Endothelial cell of hepatic sinusoid (primary cell): ENCODE data around the gene TEX22.

ENCODE experiments used
- in situ Hi-C: cut with HindIII; loops from 2 replicates; pipeline ENCODE4 v1.10.0; 2017; ENCODE audit warnings: low sequenced_read_pairs

TEX22 gene

DNA sequence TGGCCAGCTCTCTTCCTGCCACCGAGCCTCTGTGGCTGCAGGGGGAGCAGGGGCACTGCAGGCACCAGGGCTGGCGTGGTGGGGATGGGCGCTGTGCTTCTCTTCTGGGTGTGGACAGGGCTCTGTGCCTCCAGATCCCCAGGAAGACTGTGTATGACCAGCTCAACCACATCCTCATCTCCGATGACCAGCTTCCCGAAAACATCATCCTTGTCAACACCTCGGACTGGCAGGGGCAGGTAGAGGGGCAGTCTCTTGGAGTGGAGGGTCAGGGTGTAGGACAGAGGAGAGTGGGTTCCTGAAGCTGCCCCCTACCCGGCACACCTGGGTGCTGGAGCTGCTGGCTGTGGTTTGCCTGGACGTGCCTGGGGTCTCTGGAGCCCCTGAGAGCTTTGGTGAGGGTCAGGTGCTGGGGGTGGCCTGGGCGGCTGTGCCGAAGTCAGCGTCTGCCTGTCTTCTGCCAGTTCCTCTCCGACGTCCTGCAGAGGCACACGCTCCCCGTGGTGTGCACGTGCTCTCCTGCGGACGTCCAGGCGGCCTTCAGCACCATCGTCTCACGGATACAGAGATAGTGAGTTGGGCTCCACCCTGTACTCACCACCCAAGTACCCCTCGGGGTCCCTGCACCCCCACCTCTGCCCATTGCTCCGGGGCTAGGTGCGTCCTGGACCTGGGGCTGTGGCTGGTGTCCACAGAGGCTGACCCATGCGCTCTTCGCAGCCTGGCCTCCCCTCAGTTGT lies 15.8 kb upstream of the TEX22 start:
- in situ Hi-C loops = no loop called here

DNA sequence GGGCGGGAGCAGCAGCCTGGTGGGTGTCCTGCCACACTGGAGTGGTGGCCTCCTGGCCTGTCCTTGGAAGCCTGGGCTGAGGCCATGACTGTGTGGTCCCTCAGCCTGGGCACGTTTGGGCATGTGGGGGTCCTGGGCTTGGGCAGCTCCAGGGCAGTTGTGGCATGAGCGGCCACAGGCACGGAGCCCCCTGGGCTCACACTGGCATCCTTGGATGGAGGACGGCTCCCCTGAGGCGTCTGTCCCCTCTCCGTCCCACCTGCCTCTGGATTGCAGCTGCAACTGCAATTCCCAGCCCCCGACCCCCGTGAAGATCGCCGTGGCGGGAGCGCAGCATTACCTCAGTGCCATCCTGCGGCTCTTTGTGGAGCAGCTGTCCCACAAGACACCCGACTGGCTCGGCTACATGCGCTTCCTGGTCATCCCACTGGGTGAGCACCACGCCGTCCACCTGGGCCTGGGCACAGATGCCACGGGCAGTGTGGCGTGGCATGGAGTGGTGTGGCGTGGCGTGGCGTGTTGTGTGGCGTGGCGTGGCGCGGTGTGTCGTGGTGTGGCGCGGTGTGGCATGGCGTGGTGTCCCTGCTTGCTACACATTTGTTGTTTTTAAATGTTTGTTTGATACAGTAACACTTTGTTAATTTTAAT lies 15.1 kb upstream of the TEX22 start:
- in situ Hi-C loops = no loop called here

DNA sequence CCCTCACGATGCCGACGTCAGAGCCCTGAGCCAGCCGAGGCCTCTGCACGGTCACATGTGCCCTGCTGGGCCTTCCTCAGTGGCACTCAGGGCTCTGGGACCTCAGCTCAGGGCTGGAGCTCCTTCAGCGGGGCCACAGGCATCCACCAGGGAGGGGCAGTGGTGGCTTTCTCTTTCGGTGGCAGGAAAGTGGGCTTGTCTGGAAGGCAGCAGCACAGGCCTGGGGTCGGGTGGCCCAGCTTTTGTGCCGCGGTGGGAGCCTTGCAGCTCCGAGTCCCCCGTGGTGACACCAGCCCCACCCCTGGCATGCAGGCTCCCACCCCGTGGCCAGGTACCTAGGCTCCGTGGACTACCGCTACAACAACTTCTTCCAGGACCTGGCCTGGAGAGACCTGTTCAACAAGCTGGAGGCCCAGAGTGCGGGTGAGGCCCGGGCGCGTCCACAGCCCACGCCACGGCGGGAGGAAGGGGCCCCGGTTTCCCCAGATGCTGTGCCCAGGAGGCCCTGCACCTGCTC lies 14.2 kb upstream of the TEX22 start:
- in situ Hi-C loops = no loop called here

DNA sequence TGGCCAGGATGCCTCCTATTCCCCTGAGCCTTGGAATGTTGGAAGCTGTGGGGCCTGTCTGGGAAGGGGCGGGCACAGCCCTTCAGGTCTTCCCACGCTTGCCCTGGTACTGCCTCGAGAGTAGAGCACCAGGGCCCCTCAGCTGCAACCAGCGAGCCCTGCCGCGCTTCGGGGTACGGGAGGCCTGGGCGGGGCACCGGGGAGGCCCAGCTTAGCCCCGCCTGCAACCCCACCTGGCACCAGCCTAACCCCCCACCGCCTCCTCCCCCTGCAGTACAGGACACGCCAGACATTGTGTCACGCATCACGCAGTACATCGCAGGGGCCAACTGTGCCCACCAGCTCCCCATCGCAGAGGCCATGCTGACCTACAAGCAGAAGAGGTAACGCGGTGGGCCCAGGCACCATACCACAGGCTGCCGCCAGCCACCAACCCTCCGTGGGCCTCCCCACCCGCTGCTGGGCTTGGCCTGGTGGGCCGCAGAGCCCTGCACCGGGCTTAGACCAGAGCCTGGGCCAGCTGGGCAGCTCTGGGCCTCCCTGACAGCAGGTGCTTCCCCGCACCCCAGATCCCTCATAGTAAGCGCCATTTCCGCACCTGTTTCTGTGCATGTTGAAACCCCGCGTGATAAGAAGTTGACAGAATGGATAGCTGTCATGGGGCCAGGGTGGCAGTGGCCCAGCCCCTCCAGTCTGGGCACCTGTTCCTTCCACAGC lies 13.6 kb upstream of the TEX22 start:
- in situ Hi-C loops = no loop called here

DNA sequence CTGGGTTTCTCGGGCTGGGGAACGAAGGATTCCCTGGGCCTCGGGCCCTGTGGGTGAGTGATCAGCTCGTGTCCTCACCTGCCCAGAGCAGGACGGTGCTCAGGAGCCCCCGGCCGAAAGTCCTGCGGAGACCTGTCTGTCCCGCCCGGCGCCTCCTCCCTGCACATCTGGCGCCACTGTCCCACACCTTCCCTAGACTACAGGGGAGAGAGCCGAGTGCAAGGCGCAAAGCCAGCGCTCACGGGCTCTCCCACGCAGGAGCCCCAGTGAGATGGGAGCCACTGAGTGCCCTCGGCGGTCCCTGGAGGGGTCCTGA lies 13.1 kb upstream of the TEX22 start:
- in situ Hi-C loops = no loop called here

DNA sequence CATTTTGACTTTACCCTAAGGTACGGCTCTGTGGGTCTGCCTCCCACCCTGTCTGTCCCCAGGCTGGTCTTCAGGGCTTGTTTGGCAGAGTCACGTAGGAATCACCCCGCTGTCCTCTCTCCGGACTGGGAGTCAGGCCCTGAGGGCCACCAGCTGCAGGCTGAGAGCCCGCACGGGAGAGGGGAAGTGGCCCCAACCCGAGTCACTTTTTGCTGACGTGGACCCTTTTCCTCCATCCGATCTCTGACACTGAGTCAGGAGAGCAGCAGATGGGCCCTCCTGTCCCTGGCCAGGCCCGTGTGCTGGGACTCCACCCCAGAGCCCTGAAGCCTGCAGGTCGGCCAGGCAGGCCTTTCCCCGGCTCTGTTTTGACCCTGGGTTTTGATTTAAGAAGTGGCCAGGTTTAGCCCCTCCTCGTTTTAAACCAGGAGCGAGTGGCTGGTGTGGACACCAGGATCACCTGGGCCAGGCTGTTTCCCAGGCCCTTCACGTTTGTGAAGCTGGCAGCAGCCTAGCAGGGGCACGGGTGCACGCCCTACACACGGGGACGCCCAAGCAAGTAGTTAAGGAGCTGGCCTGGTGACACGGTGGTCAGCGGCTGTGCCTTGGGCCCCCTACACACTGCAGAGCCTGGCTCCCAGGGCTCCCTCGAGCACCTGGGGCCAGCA lies 12.5 kb upstream of the TEX22 start:
- in situ Hi-C loops = no loop called here

DNA sequence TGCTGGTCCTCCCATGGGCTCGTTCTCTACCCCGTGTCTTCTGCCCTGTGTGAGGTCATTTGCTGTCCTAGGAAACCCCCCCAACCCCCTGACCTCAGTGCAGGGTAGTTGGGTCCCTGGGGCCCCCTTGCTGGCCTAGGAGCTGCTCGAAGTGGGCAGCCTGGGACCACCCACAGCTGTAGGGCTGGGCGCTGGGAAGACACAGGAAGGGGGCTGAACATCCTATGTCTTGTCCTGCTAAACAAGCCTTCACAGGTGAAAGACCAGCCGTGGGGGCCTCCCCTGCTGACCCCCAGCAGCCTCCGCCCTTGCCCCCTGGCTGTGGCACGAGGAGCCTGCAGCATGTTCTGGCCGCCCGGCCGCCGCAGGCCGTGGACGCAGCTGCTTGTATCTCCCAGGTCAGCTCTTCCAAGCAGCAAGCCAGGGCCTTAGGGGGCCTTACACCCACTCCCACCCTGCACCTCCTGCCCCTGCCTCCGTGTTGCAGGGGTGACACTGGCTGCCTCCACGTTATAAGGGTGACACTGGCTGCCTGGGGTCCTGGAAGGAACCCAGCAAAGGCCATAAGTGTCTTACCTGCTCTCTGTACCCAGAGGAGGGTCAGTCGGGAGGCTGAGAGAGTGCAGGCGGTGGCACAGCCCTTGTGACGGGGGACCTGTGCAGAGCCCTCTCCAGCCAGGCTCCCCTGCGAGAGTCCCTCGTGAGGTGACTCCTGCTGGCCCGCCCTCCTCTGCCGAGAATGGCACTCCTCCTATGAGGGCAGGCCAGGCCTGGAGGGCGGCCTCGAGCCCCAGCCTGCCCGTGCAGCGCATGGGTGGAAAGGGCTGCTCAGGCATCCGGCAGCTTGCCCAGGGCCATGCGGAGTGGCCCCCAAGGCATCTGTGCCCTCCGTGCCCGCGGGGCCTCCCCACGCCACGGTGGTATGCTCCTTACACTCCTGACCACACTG lies 11.5 kb upstream of the TEX22 start:
- in situ Hi-C loops = no loop called here

DNA sequence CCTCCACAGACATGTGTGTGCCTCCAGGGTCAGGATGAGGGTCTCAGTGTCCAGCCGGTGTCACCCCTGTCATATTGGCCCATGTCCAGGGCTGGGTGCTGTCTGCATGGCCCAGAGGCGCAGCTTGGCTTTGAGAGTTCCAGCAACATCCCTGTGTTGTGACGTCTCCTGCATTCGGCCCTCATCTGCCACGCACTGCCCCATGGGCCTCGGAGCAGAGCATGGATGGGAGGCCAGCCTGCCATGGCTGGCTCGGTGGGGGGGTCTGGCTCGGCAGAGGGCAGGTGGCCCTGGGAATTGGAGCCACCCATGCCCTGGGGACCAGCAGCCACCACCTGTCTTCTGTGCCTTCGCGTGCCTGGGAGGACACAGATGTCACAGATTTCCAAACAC lies 10.8 kb upstream of the TEX22 start:
- in situ Hi-C loops = no loop called here

DNA sequence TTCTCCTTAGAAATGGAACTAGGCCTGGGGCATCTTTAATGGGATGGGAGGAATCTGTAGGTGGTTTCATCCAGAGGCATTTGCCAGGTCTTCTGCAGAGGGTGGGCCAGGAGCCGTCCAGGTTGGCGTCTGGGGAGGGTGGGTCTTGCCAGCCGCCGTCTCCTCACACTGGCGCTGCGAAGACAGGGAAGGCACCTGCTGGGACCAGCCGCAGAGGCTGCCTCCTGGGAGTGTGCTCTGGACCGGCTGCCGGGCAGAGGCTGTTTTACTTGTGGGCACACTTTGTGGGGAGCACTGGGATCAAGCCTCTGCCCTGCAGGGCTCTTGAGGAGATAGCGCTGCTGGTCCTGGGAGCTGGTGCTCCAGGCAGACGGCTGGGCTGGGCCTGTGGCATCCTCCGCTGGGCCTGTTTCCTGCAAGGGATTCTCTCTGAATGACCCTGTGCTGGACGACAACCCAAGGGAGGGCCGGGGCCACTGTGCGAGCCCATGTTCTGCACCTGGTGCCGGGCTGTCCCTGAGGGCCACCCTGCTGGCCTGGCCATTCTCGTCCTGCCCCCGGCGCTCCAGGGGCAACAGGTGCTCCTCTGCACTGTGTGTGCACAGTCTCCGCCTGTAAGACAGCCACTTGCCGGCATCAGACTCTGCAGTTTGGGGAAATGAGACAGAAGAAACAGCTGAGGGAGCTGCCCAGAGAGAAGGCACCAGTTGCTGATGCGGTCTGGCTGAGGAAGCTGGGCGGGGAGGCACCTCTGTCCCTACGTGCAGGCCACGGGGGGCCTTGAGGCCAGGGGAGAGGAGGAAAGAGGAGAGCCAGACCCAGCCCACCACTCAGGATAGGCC lies 10.0 kb upstream of the TEX22 start:
- in situ Hi-C loops = no loop called here

DNA sequence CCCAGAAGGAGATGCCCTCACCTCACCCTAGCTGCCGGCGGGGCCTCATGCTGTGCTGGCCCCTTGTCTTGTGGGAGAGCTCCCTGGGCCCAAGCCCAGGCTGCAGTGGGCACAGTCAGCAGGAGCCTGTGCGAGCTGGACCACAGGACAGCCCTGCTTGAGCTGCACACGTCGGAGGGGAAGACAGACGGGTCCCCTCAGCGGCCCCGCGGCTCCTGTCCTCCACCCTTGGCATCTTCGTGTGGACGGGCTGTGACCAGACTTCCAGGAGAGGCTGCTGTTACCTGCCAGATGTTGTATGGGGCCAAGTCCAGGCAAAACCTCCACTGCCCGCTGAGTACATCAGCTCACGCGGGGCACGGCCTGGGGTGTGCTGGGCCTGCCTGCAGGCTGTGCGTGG lies 9.4 kb upstream of the TEX22 start:
- in situ Hi-C loops = no loop called here

DNA sequence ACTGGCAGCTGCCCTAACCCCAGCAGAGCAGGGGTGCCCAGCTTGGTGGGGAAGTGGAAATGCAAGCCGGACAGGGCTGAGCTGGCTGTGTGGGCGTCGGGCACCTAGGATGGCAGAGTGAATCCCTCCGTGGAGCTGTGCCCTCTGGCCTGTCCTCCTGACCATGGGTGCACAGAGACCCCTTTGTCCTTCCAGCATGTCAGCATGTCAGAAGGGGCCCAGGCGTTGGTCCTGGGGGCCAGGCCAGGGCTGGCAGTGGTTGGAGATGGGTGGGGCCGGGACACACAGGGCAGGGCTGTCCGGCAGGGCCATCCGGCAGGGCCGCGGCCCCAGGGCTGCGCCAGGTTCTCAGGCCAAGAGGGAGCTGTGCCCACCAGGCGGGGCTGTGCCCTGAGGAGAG lies 8.8 kb upstream of the TEX22 start:
- in situ Hi-C loops = no loop called here

DNA sequence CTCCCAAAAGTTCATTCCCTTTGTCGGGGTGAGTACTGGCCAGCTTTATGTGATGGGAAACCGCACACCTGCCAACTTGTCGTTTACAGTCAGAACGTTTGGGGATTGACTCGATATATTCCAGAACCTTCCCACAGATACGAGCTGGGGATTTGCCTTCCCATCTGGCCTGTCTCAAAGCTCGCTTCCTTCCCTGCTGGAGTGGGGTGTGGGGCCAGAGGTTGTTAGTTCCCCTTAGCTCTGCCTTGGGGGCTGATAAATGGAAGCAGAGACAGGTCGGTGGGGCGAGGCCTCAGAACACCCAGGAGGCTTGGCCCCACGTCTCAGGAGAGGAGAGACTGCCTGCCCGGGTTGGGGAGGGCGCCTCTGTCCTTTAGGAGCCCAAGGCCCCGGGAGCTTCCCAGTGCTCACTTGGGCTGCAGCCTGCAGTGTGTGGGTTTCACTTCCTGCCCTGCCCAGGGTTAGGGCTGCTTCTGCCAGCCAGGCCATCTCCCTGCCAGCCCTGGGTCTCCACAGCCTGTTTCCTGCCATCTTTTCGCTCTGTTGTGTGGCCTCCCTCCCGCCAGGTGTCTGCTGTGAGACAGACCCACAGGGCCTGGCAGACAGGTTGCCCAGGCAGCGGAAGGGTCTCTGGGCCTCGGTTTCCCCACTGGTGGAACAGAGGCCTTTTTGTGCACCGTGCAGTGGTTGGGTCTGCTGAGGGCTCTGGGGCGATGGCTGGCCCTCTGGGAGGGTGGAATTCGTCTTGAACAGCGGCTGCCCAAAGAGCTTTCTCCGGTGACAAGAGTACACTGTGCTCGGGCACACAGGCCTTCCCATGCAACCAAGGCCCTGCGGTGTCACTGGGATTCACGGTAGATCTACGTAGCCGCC lies 8.1 kb upstream of the TEX22 start:
- in situ Hi-C loops = no loop called here

DNA sequence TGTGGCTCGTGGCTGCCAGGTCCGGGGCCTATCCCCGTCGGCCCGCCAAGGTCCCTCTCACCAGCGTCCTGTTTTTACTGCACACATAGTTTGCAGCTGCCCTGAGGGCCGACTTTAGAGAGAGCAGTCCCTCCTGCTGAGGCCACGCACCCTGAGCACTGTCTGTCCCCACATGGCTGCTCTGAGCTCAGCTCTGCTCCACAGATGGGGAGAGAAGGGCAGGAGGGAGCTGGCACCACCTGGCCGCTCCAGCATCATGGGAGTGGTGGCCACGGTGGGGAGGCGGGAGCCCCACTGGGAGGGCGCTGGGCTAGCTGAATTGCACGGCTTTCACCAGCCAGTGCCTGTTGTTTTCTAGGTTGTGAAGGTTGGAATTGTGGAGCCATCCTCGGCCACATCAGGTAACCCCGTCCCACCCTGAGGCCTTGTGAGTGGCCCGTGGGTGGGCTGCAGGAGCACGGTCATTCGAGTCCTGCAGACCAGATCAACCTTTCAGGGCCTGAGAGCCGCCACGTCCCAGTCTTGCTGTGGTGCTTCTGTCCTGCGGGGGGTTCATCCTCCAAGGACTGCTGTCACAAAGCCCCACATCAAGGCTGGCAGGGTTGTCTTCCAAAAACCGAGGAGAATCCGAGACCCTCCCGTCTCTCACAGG lies 7.4 kb upstream of the TEX22 start:
- in situ Hi-C loops = no loop called here

DNA sequence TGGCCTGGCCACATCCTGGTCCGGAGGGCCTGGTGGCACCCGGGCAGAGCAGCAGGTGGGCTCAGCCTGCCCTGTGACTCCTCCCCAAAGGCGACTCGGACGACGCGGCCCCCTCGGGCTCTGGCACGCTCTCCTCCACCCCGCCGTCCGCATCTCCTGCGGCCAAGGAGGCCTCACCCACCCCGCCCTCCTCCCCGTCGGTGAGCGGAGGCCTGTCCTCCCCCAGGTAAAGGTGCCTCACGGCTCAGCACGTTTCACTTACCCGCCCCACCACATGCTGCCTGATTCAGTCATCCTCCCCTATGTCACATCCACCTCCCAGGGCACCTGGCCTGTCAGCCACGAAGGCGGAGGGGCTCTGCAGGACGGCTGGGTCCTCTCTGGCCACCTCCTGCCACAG lies 6.8 kb upstream of the TEX22 start:
- in situ Hi-C loops = no loop called here

DNA sequence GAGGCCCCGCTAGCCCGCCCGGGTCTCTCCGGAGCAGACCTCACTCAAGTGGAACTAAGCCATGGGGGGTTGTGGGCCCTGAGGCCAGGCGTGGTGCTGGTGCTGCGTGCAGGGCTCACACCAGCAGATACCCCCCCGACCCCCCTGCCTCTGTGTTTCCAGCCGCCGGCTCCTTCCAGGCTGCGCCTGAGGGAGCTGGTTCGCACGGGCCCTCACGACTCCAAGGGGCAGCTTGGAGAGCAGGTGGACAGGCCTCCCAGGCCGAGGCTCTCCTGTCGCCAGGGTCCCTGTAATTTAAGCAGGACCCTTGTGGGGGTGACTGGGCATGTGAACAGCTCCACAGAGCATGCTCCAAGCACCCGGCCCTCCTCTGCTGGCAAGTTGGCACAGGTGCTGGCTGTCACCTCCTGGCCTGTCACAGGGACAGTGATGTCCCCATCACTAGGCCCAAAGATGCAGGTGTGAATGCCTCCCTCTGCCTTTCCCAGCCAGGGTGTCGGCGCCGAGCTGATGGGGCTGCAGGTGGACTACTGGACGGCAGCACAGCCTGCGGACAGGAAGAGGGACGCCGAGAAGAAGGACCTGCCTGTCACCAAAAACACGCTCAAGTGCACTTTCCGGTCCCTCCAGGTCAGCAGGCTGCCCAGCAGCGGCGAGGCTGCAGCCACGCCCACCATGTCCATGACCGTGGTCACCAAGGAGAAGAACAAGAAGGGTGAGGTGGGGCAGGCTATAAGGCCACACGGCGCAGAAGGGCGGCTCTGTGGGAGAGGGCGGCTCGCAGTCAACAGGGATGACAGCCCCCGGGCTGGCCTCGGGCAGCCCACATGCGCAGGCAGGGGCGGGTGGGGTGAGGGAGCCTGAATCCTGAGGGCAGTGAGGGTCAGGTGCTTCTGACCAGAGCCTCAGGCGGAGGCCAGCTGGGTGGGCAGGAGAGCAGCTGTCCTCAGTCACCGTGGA lies 5.9 kb upstream of the TEX22 start:
- in situ Hi-C loops = no loop called here

DNA sequence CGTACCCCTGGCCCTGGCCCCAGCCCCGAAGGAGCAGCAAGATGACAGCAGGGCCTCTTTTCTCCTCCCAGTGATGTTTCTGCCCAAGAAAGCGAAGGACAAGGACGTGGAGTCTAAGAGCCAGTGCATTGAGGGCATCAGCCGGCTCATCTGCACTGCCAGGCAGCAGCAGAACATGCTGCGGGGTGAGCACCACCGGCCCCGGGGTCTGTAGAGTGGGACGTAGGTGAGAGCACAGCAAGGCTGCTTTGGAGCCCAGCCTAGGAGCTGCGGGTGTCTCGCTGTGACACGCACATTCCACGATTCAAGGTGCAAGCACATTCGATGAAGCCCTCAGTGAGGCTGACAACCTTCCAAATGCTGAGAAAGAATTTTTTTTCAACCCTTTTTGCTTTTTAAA lies 5.2 kb upstream of the TEX22 start:
- in situ Hi-C loops = no loop called here
